COLO668 (cell line): ENCODE results near the gene HOXD10.

Experiments
- DNase-seq: peaks from one replicate; lab custom pipeline; 2025; ENCODE audit not compliant: unreplicated experiment; lab: John Stamatoyannopoulos, UW

The HOXD10 gene

GRCh38 chr2:176132205-176133171 lies 15.9 kb downstream of the HOXD10 start:
- DNase-seq, result no peak

DNA sequence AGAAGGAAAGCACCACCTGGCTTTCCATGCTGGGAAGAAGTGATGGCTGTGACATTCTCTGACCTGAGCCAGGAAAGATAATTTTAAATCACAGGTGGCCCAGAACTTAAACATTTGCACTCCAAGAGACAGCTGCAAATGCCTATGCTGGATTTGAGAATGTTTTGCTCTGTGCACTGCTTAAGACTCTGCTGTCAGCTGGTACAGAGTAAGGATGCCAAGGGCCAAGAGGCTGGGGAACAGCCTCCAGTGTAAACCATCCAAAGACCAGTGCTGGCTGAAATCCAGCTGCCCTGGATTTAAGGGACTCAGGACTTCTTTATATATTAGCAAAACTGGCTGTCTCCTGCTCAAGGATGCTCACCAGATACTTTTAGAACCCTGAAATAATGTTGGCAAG lies 16.8 kb downstream of the HOXD10 start:
- no peak for DNase-seq

GRCh38 chr2:176134035-176134434 lies 17.5 kb downstream of the HOXD10 start:
- DNase-seq, result no peak

DNA sequence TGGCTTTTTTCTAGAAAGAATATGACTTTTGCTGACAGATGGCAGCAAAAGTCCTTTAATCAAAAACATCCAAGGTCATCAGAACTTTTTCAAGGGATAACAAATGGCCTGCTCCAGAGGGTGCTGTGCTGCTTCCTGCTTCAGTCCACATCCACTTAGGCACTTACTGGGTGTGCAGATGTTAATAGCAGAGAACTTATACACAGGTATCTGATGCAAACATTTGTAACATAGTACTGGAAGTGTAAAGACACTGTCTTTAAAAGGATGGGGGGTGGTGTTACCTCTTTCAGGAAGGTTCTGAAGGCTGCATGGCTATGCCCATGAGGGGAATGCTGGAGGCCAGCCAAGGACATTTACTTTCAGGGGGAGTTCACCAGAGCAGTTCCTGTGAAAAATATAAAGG lies 18.5 kb downstream of the HOXD10 start:
- no peak for DNase-seq

- DNase-seq, result peak; percentile 40
Measured at GRCh38 chr2:176136374-176137251, 20.0 kb downstream of the HOXD10 start.

DNA sequence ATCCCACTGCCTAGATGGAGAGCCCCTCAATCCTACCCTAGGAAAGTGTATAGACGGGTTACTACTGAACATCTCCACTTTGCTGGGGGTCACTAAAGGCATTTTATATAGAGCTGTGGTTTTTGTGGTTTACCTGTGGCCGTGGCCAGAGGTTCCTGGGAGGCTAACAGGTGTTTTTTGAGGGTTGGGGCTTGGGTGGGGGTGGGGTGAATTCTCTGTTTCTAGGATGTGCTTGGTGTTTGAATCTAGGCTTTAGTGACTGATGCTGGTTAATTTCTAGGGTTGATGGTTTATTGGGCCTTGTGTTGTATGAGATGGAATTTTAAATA lies 20.6 kb downstream of the HOXD10 start:
- DNase-seq, result peak; percentile 13

DNA sequence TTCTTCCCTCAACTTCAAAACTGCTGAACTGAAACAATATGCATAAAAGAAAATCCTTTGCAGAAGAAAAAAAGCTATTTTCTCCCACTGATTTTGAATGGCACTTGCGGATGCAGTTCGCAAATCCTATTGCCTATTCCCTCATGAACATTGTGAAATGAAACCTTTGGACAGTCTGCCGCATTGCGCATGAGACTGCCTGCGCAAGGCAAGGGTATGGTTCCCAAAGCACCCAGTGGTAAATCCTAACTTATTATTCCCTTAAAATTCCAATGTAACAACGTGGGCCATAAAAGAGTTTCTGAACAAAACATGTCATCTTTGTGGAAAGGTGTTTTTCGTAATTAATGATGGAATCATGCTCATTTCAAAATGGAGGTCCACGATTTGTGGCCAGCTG lies 21.3 kb downstream of the HOXD10 start:
- no peak for DNase-seq

DNA sequence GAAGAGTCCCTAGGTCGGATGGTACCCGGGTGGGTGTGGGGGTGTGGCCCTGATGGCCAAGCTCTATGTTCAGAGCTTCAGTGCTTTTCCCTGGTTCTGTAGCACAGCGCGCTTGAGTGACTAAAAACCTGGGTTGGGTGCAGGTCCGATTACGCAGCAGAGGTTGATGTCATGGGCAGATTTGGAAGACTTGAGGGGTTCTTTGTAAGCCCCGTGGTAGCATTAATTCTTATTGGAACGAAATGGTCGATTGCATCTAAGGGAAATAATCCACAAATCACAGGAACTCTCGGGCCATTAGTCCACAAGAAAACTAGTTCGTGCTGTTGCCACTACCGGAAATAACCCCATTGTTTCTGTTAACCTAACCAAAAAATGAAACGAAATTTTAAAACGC lies 21.9 kb downstream of the HOXD10 start:
- DNase-seq, result no peak

- peak; percentile 22 for DNase-seq
Measured at GRCh38 chr2:176138923-176139660, 22.5 kb downstream of the HOXD10 start.

GRCh38 chr2:176139661-176140512 lies 23.3 kb downstream of the HOXD10 start:
- peak; percentile 32 for DNase-seq

GRCh38 chr2:176140513-176141317 lies 24.1 kb downstream of the HOXD10 start:
- DNase-seq, result peak; percentile 89

GRCh38 chr2:176142281-176142680 lies 25.7 kb downstream of the HOXD10 start:
- DNase-seq, result no peak

- no peak for DNase-seq
Measured at GRCh38 chr2:176145085-176145969, 28.7 kb downstream of the HOXD10 start.

GRCh38 chr2:176146101-176146500 lies 29.5 kb downstream of the HOXD10 start:
- no peak for DNase-seq

- no peak for DNase-seq
Measured at GRCh38 chr2:176146645-176147044, 30.1 kb downstream of the HOXD10 start.

DNA sequence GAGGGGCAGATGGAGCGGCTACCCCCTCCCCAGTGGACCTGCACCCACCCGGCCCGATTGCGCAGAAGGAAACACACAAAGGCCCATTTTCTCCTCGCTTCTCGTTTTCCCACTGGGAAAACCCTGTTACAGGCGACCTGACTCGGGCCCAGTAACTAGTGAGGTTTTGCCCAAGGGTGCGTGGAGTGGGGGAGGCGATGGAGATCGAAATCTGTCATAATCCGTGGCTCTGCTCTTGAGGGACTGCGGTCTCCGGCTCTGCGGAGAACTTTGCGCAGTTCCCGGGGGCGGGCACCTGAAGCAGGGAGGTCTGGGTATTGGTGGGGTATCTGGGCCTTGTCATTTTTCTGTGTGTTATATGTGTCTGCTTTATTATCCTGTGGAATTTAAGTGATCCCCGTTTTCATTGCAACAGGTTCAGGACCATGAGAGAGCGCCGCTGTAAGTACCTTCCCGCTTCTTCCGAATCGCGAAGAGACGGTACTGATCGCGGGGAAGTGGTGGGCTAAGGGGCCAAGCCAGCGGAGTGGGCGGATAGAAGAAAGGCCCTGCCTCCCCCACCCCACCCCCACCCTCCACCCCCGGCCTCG lies 30.7 kb downstream of the HOXD10 start:
- DNase-seq, result no peak

DNA sequence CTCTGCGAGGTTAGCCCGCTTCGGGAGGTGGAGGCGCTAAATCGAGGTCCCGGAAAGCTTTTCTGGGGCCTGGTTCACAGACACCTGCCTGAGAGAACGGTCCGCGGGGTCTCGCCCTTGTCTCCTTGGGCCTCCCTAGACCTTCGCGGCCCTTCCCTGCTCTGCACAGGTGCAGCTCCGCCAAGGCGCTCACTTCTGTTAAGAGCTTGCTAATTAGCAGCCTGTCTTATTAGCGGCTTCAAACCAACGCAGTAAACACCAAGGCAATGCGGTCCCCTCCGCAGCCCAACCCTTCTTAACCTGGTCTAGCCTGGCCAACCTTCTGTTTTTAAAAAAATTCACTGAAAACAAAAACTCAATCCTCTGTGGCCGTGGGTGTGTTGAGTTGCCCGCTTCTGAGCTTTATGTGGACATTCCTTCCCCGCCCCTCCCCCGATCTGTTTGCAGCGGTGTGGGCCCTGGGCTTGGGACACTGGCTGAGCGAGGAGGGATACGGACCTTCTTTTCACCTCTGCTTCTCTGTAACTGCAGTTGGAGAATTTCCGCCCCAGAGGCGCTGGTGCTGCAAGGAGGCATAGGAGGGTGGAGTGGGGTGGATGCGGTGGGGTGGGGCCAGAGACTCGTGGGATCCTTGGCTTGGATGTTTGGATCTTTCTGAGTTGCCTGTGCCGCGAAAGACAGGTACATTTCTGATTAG lies 31.4 kb downstream of the HOXD10 start:
- no peak for DNase-seq
